IMR-90 (cell line): ENCODE data around the gene ADD2. TPM values are rescaled to one million over a fixed set of nuclear protein-coding genes. Genes with fewer than 3 reads are reported as not detected.

Experiments
- ATAC-seq: fragments of 200-7000 bp; cut with Tn5 transposase; 2 replicates; pipeline ENCODE4 v1.9.1; 2020; ENCODE audit warnings: low read depth, mild to moderate bottlenecking, moderate library complexity
- BruUV-seq: library from RNA; stranded (reverse); fragments of 400-500 nt; replicated peaks from 2 replicates; lab custom pipeline; 2021; lab: Mats Ljungman, UMichigan
- CTCF ChIA-PET: fragments of 300-600 bp; formaldehyde crosslinking; extraction: SDS; loops from one replicate; lab custom pipeline; 2021; ENCODE audit warnings: antibody characterized with exemption; lab: Yijun Ruan, JAX
- POLR2A ChIA-PET: fragments of 300-600 bp; sonication (Branson Sonifier 250); formaldehyde crosslinking; loops from one replicate; lab custom pipeline; 2022; ENCODE audit warnings: antibody characterized with exemption; ENCODE audit not compliant: unreplicated experiment; lab: Charles Lee
- DNase-seq: peaks from one replicate; pipeline ENCODE4 v3.0.0; 2013
- H2AFZ ChIP-seq: replicated peaks from 2 replicates; pipeline ENCODE3; 2013; ENCODE audit warnings: low read length, mild to moderate bottlenecking; ENCODE audit not compliant: poor library complexity
- H2AK5ac ChIP-seq: 2 replicates; pipeline ENCODE4 v1.6.1; 2013; ENCODE audit warnings: low read depth, low read length, inconsistent platforms
- H2AK9ac ChIP-seq: replicated peaks from 2 replicates; pipeline ENCODE3; 2013; ENCODE audit warnings: mild to moderate bottlenecking, low read depth, low read length, moderate library complexity; ENCODE audit not compliant: poor library complexity
- H2BK120ac ChIP-seq: 2 replicates; pipeline ENCODE4 v1.6.1; 2013; ENCODE audit warnings: low read depth, low read length, inconsistent platforms
- H2BK15ac ChIP-seq: 3 replicates; pipeline ENCODE4 v1.6.1; 2013; ENCODE audit warnings: low read depth, low read length, inconsistent platforms
- H2BK20ac ChIP-seq: 2 replicates; pipeline ENCODE4 v1.6.1; 2013; ENCODE audit warnings: low read depth, mild to moderate bottlenecking, inconsistent platforms, low read length, moderate library complexity
- H2BK5ac ChIP-seq: 2 replicates; pipeline ENCODE4 v1.6.1; 2013; ENCODE audit warnings: mild to moderate bottlenecking, low read depth, low read length, inconsistent platforms; ENCODE audit not compliant: poor library complexity, severe bottlenecking
- H3K14ac ChIP-seq: replicated peaks from 2 replicates; pipeline ENCODE4 v1.6.1; 2013; ENCODE audit warnings: low read depth, low read length, inconsistent platforms
- H3K18ac ChIP-seq: 2 replicates; pipeline ENCODE4 v1.6.1; 2013; ENCODE audit warnings: low read depth, low read length, control low read depth
- H3K23ac ChIP-seq: 2 replicates; pipeline ENCODE4 v1.6.1; 2013; ENCODE audit warnings: low read depth, low read length, inconsistent platforms
- H3K27ac ChIP-seq: 2 replicates; pipeline ENCODE4 v1.5.1; 2013; ENCODE audit warnings: mild to moderate bottlenecking, control low read depth, low read length; ENCODE audit not compliant: insufficient read depth
- H3K27me3 ChIP-seq: 2 replicates; pipeline ENCODE4 v1.6.1; 2013; ENCODE audit warnings: low read length; ENCODE audit not compliant: control insufficient read depth, insufficient read depth
- H3K36me3 ChIP-seq: 2 replicates; pipeline ENCODE4 v1.6.1; 2013; ENCODE audit warnings: low read length, mixed read lengths; ENCODE audit not compliant: control insufficient read depth, insufficient read depth
- H3K4ac ChIP-seq: 2 replicates; pipeline ENCODE4 v1.6.1; 2013; ENCODE audit warnings: low read depth, low read length, inconsistent platforms
- H3K4me1 ChIP-seq: 2 replicates; pipeline ENCODE4 v1.6.1; 2013; ENCODE audit warnings: low read length, mixed read lengths; ENCODE audit not compliant: control insufficient read depth, insufficient read depth
- H3K4me2 ChIP-seq: 2 replicates; pipeline ENCODE4 v1.6.1; 2013; ENCODE audit warnings: low read depth, mild to moderate bottlenecking, control low read depth, low read length, moderate library complexity
- H3K4me3 ChIP-seq: 2 replicates; pipeline ENCODE4 v1.5.1; 2013; ENCODE audit warnings: low read depth, mild to moderate bottlenecking, control low read depth, low read length, moderate library complexity; ENCODE audit not compliant: insufficient read depth
- H3K56ac ChIP-seq: 2 replicates; pipeline ENCODE4 v1.6.1; 2013; ENCODE audit warnings: low read length, inconsistent platforms; ENCODE audit not compliant: insufficient read depth; ENCODE audit errors: extremely low read depth
- H3K79me1 ChIP-seq, 2 experiments: 2 replicates each; pipeline ENCODE4 v1.6.1; 2013; ENCODE audit warnings: low read length in 2 of 2, inconsistent platforms in 1 of 2, low read depth in 1 of 2
- H3K9ac ChIP-seq: 2 replicates; pipeline ENCODE4 v1.6.1; 2013; ENCODE audit warnings: low read depth, low read length, control low read depth
- H3K9me1 ChIP-seq: 2 replicates; pipeline ENCODE4 v1.6.1; 2013; ENCODE audit warnings: low read length, inconsistent platforms; ENCODE audit not compliant: insufficient read depth
- H3K9me3 ChIP-seq: 2 replicates; pipeline ENCODE4 v1.6.1; 2013; ENCODE audit warnings: low read length; ENCODE audit not compliant: control insufficient read depth, insufficient read depth
- H4K20me1 ChIP-seq: 2 replicates; pipeline ENCODE4 v1.6.1; 2013; ENCODE audit warnings: low read length, inconsistent platforms; ENCODE audit not compliant: insufficient read depth
- H4K5ac ChIP-seq: 2 replicates; pipeline ENCODE4 v1.6.1; 2013; ENCODE audit warnings: mild to moderate bottlenecking, low read depth, low read length, control low read depth
- H4K8ac ChIP-seq, 2 experiments: 2 replicates each; pipeline ENCODE4 v1.6.1; 2013; ENCODE audit warnings: low read depth in 2 of 2, low read length in 2 of 2, control low read depth in 1 of 2, inconsistent platforms in 1 of 2
- H4K91ac ChIP-seq: 2 replicates; pipeline ENCODE4 v1.6.1; 2013; ENCODE audit warnings: low read depth, low read length, inconsistent platforms; ENCODE audit not compliant: insufficient read depth
- MAFK ChIP-seq: IDR thresholded peaks from 2 replicates; pipeline ENCODE4 v1.6.1; 2012; ENCODE audit warnings: low read depth, low read length, improper control_type of control experiment
- MXI1 ChIP-seq: IDR thresholded peaks from 2 replicates; pipeline ENCODE4 v1.6.1; 2012; ENCODE audit warnings: low read depth, mild to moderate bottlenecking, low read length, moderate library complexity, borderline replicate concordance
- RAD21 ChIP-seq: IDR thresholded peaks from 2 replicates; pipeline ENCODE4 v1.6.1; 2012; ENCODE audit warnings: low read length, improper control_type of control experiment
- RCOR1 ChIP-seq: IDR thresholded peaks from 2 replicates; pipeline ENCODE4 v1.6.1; 2012; ENCODE audit warnings: mild to moderate bottlenecking, low read length, improper control_type of control experiment; ENCODE audit not compliant: insufficient replicate concordance
- SMC3 ChIP-seq: fragments of 150-350 bp; IDR thresholded peaks from 2 replicates; pipeline ENCODE4 v1.6.1; 2016; ENCODE audit warnings: low read depth, mild to moderate bottlenecking, antibody characterized with exemption, low read length, moderate library complexity
- WGBS, 2 experiments: methylation state at CpG; one replicate each; pipeline versions ENCODE4 v1.1.5 to v1.1.7; 2013; ENCODE audit warnings: missing lambda C conversion rate in 2 of 2; ENCODE audit not compliant: insufficient read length in 1 of 2; ENCODE audit errors: extremely low coverage in 2 of 2; 5-methylcytosine and 5-hydroxymethylcytosine counted together
- dilution Hi-C: fragments of 300-500 bp; cut with HindIII; formaldehyde crosslinking; loops from one replicate; pipeline ENCODE4 v1.14.3; 2018; ENCODE audit warnings: low sequenced_read_pairs; ENCODE audit not compliant: unreplicated experiment
- in situ Hi-C: fragments of 300-500 bp; cut with MboI; formaldehyde crosslinking; loops from 3 replicates; pipeline ENCODE4 v1.14.3; 2019; ENCODE audit warnings: low sequenced_read_pairs, inconsistent platforms, mixed read lengths
- intact Hi-C: fragments of 100-400 bp; cut with micrococcal nuclease; formaldehyde crosslinking; loops from 2 replicates; pipeline ENCODE4 v1.10.0; 2022
- polyA plus RNA-seq, 3 experiments: library from polyadenylated mRNA; depleted of rRNA; stranded (reverse); fragments of >200 nt; gene quantifications; 2 replicates each; pipeline ENCODE4 v1.2.3, GENCODE V29; 2012; ENCODE audit warnings: low replicate concordance in 1 of 3
- total RNA-seq: library from RNA; depleted of rRNA; stranded (reverse); fragments of >200 nt; gene quantifications from 2 replicates; pipeline ENCODE4 v1.2.3, GENCODE V29; 2012

Gene ADD2
- total and polyA plus RNA-seq, 2 of the 4 experiments (the other 2 are of a cell fraction), result not detected

GRCh38 chr2:70816726-70817125 lies 48.7 kb upstream of the ADD2 start:
- in situ Hi-C loops (no loop called here), intact Hi-C loops (no loop called here), dilution Hi-C loops (no loop called here)
- no peaks in the 10 kb centered on the region for H3K4me1 ChIP-seq
- no peak overlapping the region for H3K4ac ChIP-seq
- H4K91ac ChIP-seq, result no peak overlapping the region
- no peak overlapping the region for H3K18ac ChIP-seq
- no peak overlapping the region for H3K27ac ChIP-seq
- H3K56ac ChIP-seq, result no peak overlapping the region
- H2AK5ac ChIP-seq, result no peak overlapping the region
- H3K9me1 ChIP-seq, result no peaks in the 10 kb centered on the region
- no peak overlapping the region for H4K8ac ChIP-seq
- DNase-seq (no peak), ATAC-seq (no peak)
- TF ChIP-seq SMC3, result no peak
- no peak for TF ChIP-seq MXI1
- no peak for TF ChIP-seq RAD21
- no peak for TF ChIP-seq RCOR1
- TF ChIP-seq MAFK, result no peak
- H2BK5ac ChIP-seq, result no peak overlapping the region
- H3K14ac ChIP-seq, result no peak overlapping the region
- no peak overlapping the region for H4K5ac ChIP-seq
- H2BK20ac ChIP-seq, result no peak overlapping the region
- H3K36me3 ChIP-seq, result no peaks in the 10 kb centered on the region
- no peaks in the 10 kb centered on the region for H3K79me1 ChIP-seq
- H3K27me3 ChIP-seq, result peaks cover 12% of the 10 kb centered on the region
- ChIA-PET CTCF (no interaction called here), POLR2A (no interaction called here)
- H3K23ac ChIP-seq, result no peak overlapping the region
- H2BK120ac ChIP-seq, result no peak overlapping the region
- no peak overlapping the region for H3K9ac ChIP-seq
- no peak overlapping the region for H2BK15ac ChIP-seq
- no peak overlapping the region for H3K4me3 ChIP-seq
- H4K20me1 ChIP-seq, result no peaks in the 10 kb centered on the region
- no peak overlapping the region for H2AK9ac ChIP-seq
- BruUV-seq, result no TSS peak
- no peaks in the 10 kb centered on the region for H3K9me3 ChIP-seq
- WGBS, 2 experiments, result 29% methylated on average over 1 of the region's 5 CpGs; no CpG with 5 or more reads in 1 of the 2 experiments
- H2AFZ ChIP-seq, result no peak overlapping the region
- no peak overlapping the region for H3K4me2 ChIP-seq
